GM21423 (cell line): ENCODE results near the gene NFIA.

Experiments
- ATAC-seq: cut with Tn5 transposase; IDR thresholded peaks from one replicate; pipeline ENCODE4 v1.9.1; 2021; ENCODE audit warnings: mild to moderate bottlenecking, moderate library complexity; ENCODE audit not compliant: unreplicated experiment

NFIA gene

GRCh38 chr1:61441723-61442262, 359.4 kb downstream of the NFIA start:
- ATAC-seq = no peak

- no peak for ATAC-seq
Observed at GRCh38 chr1:61442544-61442943, 360.2 kb downstream of the NFIA start.

GRCh38 chr1:61444288-61444687, 361.9 kb downstream of the NFIA start:
- ATAC-seq = no peak

GRCh38 chr1:61445269-61445825, 363.0 kb downstream of the NFIA start:
- ATAC-seq = no peak

GRCh38 chr1:61446531-61446991, 364.2 kb downstream of the NFIA start:
- no peak for ATAC-seq

- no peak for ATAC-seq
Observed at GRCh38 chr1:61447106-61447967, 365.0 kb downstream of the NFIA start.

GRCh38 chr1:61447968-61448430, 365.6 kb downstream of the NFIA start:
- ATAC-seq = no peak

GRCh38 chr1:61448914-61449313, 366.6 kb downstream of the NFIA start:
- ATAC-seq = no peak

- ATAC-seq = no peak
Observed at GRCh38 chr1:61449410-61449809, 367.0 kb downstream of the NFIA start.

GRCh38 chr1:61450454-61450853, 368.1 kb downstream of the NFIA start:
- no peak for ATAC-seq

- no peak for ATAC-seq
Observed at GRCh38 chr1:61450872-61451571, 368.7 kb downstream of the NFIA start.

GRCh38 chr1:61451572-61451968, 369.2 kb downstream of the NFIA start:
- no peak for ATAC-seq

- ATAC-seq = no peak
Observed at GRCh38 chr1:61452176-61453035, 370.0 kb downstream of the NFIA start.

GRCh38 chr1:61453111-61453961, 371.0 kb downstream of the NFIA start:
- ATAC-seq = peak; percentile 86

GRCh38 chr1:61455400-61455799, 373.0 kb downstream of the NFIA start:
- no peak for ATAC-seq

- no peak for ATAC-seq
Observed at GRCh38 chr1:61457526-61458040, 375.2 kb downstream of the NFIA start.

GRCh38 chr1:61459345-61459744, 377.0 kb downstream of the NFIA start:
- no peak for ATAC-seq

GRCh38 chr1:61460191-61460590, 377.8 kb downstream of the NFIA start:
- ATAC-seq = no peak
